NCI-H1417 treated with DMSO at 0.1 percent for 48 hours (cell line): ENCODE measurements around the gene ACAP2.
"Not testable (repeated sequence)": the region's sequence is repeated elsewhere in the genome, so short reads cannot be mapped to it uniquely, and the experiment has no call there.

Source experiments
- DNase-seq: peaks from one replicate; lab custom pipeline; 2025; lab: John Stamatoyannopoulos, UW

The ACAP2 gene

DNA sequence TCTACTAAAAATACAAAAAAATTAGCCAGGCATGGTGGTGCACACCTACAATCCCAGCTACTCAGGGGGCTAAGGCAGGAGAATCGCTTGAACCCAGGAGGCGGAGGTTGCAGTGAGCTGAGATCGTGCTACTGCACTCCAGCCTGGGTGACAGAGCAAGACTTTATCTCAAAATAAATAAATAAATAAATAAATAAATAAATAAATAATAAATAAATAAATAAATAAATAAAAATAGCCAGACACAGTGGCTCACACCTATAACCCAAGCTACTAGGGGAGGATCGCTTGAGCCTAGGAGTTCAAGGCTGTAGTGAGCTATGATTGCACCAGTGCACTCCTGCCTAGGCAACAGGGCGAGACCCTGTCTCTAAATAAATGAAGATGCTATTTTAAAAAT, 152.2 kb downstream of the ACAP2 start:
- DNase-seq = not testable (repeated sequence)

- DNase-seq = no peak
These were observed 156.5 kb downstream of the ACAP2 start for GRCh38 chr3:195286115-195286872.

DNA sequence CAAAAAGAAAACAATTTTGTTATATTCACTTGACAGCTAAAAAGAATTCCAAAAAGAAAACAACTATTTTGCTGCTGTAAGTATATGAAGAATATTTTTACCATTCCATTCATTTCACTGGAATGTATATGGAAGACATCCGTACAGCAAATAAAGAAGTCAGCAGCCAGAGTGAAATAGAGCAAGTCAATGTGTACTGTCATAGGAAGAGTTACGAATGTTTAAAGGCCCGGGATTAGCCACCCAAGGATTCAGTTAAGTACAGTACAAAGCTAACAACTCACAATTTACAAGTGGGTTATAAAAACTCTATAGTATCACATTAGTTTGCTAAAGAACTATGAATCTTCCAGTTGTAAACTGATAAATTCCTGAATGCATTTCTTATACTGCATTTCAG, 157.4 kb downstream of the ACAP2 start:
- DNase-seq = no peak

DNA sequence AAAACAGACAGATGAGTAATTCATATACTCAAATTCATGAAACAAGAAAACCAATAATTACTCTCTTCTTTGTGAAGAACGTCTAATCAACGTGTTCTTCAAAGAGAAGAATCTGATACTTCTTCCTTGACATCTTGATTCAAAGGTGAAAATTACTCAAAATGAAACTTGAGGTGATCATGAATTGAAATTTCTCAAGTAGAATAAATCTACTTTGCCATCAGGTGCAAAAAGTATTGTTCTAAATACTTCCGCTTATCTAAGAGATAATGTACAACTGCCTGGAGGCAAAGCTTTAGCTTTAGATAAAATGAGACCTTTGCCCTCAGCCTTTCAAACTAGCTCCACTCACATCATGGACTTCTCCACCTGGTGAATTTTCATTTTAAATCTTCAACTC, 158.0 kb downstream of the ACAP2 start:
- no peak for DNase-seq

DNA sequence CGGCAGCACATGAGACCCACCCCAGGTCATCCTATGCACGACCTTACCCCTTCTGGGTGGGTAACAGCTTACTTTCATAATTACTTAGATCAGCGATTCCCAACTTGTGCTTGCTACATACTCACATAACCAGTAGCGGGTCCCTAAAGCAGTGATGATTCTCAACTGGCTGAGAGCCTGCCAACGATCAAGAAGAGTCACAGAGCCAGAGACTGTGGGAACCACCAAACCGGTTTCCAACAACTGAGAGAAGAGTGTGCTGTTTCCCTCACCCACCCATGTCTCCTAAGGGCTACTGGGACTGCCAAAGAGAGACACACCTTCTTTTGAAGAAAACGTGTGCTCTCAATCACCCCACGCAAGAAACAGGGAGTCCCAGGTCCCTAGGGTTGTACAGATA, 159.9 kb downstream of the ACAP2 start:
- DNase-seq = no peak

- DNase-seq = no peak
These were observed 168.4 kb downstream of the ACAP2 start for GRCh38 chr3:195274259-195274966.

GRCh38 chr3:195271410-195272243, 171.2 kb downstream of the ACAP2 start:
- DNase-seq = peak; percentile 78

GRCh38 chr3:195270817-195271409, 171.9 kb downstream of the ACAP2 start, which contains the start of gene XXYLT1:
Gene XXYLT1, minus strand, starts transcription at chr3:195271159. Its CDS starts 101 bp downstream, at chr3:195271058.
- peak; percentile 63 for DNase-seq

- peak; percentile 18 for DNase-seq
These were observed 172.6 kb downstream of the ACAP2 start for GRCh38 chr3:195270079-195270816.

DNA sequence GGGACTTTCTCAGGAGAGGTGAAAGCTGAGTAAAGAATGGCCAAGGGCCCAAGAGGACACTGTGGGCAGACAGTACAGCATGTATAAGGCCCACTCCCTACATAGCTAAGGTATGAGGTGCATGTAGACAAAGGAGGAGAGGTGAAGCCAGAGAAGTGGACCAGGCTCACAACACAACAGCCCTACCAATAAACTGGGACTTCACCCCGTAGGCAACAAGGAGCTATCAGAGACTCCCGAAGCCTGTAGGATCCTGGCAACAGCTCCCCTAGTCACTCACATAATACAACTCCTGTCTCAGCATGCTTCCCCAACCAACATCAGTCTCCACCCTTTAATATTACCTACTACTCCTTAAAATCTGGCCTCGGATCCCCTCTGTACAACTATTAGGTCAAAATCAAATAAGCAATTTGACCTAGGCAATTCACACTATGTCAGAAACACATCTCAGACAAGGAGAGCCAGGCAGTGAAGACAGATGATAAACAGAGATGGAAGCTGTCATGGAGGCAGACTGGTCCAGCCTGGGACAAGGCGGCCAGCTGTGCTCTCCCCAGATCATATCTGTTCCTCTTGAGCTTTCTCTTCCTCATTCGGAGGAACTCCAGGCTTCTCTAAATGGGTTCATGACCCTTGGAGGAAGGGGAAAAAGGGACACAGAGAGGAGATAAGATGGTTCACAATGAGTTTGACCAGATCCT, 173.3 kb downstream of the ACAP2 start:
- DNase-seq = no peak

GRCh38 chr3:195268576-195269309, 174.1 kb downstream of the ACAP2 start:
- no peak for DNase-seq

DNA sequence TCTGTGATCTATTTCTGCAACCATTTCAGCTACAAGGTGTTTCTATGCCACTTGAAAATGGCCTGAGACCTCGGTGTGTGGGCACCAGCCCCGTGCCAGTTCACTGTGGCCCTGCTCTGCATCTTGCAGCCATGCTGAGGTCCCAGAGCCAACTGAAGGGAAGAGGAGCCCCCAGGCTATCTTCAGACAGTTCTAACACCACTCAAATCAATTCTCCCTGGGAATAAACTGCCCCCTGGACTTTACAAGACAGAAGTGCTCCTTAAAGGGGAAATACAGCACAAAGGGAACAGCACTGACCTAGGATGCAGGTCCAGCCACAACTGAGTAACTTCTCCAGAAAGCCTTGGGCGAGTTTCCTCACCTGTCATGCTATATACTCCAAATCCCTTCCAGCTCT, 175.7 kb downstream of the ACAP2 start:
- no peak for DNase-seq

DNA sequence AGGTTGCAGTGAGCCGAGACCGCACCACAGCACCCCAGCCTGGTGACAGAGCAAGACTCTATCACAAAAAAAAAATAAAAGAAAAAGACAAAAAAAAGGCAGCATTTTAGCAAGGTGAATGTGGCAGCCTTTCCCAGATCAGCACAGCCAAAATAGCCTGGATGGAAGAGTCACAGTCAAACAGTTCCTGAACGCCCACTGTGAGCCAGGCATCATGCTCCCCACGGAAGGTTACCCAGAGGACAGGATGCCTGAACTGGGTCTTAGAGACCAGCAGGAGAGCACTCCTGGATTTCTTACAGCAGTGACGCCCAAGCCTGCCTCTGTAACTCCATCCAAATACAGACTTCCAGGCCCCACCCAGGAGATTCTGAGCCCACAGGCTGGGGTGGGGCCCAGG, 176.4 kb downstream of the ACAP2 start:
- no peak for DNase-seq

GRCh38 chr3:195265363-195265976, 177.3 kb downstream of the ACAP2 start:
- DNase-seq = no peak

DNA sequence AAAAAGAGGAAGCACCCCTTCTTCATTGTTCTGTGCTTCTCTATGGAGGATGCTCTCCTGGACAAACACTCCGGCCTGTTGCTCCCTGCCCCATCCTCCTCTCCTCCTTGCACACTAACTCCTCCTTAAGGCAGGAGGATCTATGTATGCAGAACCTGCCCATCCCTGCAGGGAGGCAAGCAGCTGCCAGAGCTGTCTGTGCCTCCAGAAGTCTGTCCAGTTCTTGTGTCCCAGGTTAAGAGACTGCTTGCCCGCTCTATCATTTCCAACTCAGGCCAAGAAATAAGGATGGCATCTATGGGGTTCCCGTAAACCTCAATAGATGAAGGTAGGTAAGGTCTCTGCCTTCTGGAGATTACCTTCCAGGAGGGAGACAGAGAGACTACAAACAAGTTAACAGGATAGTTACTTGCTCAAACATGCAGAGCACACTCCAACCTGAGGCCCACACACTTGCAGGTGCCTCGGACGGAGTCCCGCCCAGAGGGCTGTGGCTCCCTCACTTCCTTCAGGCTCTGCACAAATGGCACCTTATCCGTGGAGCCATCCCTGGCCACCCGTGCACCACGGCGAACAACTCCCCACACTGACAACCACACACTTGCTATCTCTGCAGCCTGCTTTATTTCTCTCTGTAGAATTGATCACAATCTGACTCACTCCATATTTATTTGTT, 178.8 kb downstream of the ACAP2 start:
- no peak for DNase-seq

DNA sequence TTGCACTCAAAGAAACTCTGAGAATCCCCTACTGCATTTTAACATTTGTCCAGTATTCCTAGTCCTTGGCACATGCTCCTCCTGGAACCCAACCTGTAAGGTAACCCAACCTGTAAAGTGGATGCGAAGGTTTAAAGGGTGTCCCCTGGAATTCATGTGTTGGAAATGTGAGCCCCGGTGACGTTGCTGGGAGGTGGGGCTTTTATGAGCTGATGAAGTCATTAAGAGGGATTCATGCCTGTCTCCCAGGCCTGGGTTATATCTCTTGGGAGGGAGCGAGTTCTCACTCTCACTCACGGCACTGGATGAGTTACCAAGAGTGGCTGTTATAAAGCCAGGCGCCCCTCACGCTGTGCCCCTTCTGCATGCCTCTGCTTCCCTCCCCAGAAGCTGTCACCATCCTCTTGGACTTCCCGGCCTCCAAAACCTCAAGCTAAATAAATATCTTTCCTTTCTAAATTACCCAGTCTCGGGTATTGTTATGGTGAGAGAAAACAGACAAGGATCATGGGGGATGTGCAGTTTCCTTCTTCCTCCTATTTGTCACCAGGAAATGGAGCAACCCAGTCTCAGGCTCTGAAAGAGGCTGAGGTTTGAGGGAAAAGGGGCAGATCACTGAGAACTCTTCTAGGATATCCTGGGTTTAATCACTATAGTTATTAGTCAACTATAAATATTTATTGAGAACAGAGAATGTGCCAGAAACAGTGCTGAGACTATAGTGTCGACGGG, 179.5 kb downstream of the ACAP2 start:
- DNase-seq = no peak

GRCh38 chr3:195261925-195262324, 180.9 kb downstream of the ACAP2 start:
- DNase-seq = no peak

DNA sequence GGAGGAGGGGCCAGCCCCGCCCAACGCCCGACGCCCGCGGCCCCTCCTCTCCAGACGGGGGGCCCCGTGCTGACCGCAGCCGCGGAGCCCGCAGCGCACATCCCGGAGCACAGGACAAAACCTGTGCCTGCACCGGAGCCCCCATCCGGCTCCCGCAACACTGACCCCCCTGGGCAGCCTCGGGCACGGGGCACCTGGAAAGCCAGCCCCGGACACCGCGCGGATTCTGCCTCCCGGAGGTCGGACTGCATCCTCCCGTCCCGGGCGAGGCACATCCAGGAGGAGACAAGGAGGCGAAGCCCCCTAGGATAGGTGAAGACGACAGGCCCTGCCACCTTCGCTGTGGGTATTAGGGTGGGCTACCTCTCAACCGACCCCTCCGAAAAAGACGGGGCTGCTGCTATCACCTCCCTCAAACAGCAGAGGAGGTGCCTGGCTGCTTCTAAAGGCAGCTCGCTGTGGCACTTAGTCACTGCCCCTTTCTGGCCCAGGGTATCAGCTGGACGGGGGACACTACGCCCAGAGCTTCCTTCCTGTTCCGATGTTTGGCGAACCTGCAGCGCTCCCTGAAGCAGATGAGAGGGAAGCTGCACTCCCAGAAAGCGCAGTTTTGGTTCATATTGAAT, 182.4 kb downstream of the ACAP2 start:
- no peak for DNase-seq
